Measurements from ENCODE around the gene TP53BP1. TPM values are rescaled to one million over a fixed set of nuclear protein-coding genes. Genes with fewer than 3 reads are reported as not detected.

Gene TP53BP1
- total and polyA plus RNA-seq, 2 of the 13 experiments (the other 11 are each of a cell fraction or from before 2014, with no cell fraction given) = 17.1 to 17.4 TPM

GRCh38 chr15:43440721-43441281, 52.2 kb downstream of the TP53BP1 start (continued):
- TF ChIP-seq IRF2 (CRISPR knock-in tag; IDR thresholded peaks at IDR 0.05) = 0 out of 2 replicates have a peak, but pooled peaks have one; percentile 15
- peak; percentile 33; the same call in 1 of the 3 replicates for TF ChIP-seq MXI1 (IDR thresholded peaks at IDR 0.05; ENCODE audit: borderline replicate concordance, low read depth, low read length)
- no peak for TF ChIP-seq MTA1 (CRISPR knock-in tag; IDR thresholded peaks at IDR 0.05; ENCODE audit: borderline replicate concordance)
- no peak for TF ChIP-seq GABPA (IDR thresholded peaks at IDR 0.05; ENCODE audit: low read depth, low read length)
- no peak for TF ChIP-seq GABPA (CRISPR knock-in tag; IDR thresholded peaks at IDR 0.05; ENCODE audit: low read depth)
- TF ChIP-seq RAD21 (CRISPR knock-in tag; IDR thresholded peaks at IDR 0.05) = peak; percentile 46; the same call in 1 of the 2 replicates
- TF ChIP-seq RXRB (CRISPR knock-in tag; IDR thresholded peaks at IDR 0.05; ENCODE audit: borderline replicate concordance) = peak; percentile 60; the same call in 1 of the 2 replicates
- peak; percentile 56 for TF ChIP-seq CREB1 (IDR thresholded peaks at IDR 0.05)
- TF ChIP-seq CREB1 (CRISPR knock-in tag; IDR thresholded peaks at IDR 0.05) = no peak
- TF ChIP-seq ZBTB21 (CRISPR knock-in tag; IDR thresholded peaks at IDR 0.05) = 0 out of 2 replicates have a peak, but pooled peaks have one; percentile 35
- TF ChIP-seq ZNF550 (CRISPR knock-in tag; IDR thresholded peaks at IDR 0.05; ENCODE audit: borderline replicate concordance) = no peak
- peak; percentile 67 for TF ChIP-seq CTCF (CRISPR knock-in tag; IDR thresholded peaks at IDR 0.05)
- TF ChIP-seq ZNF329 (CRISPR knock-in tag; IDR thresholded peaks at IDR 0.05; ENCODE audit: low read depth) = no peak
- peak; percentile 96 for TF ChIP-seq FOSL2 (CRISPR knock-in tag; IDR thresholded peaks at IDR 0.05)

Data from HepG2 (cell line).